ENCODE measurements around the gene COL18A1. TPM values are rescaled to one million over a fixed set of nuclear protein-coding genes. Genes with fewer than 3 reads are reported as not detected.

COL18A1 gene
- polyA plus RNA-seq, 3 donors: 0.80 to 4.1 (median 1.1) TPM

- Mint-ChIP-seq H3K27me3 (ENCODE audit: low read depth in 3 of 3) (peaks cover 13 to 35% (median 16%) of the 10 kb centered on the region in 3 donors), H3K4me3 (no peak overlapping the region), H3K9me3 (peaks cover 0 to 3% (median 0%) of the 10 kb centered on the region in 7 donors), H3K36me3 (no peaks in the 10 kb centered on the region), H3K4me1 (peaks cover 8% of the 10 kb centered on the region), H3K27ac (no peak overlapping the region)
- no peaks in the 10 kb centered on the region for H4K20me1 ChIP-seq (ENCODE audit: insufficient read depth, low read length)
- no peak overlapping the region for H3K27ac ChIP-seq (ENCODE audit: low read depth in 1 of 2, low read length in 2 of 2)
- H3K36me3 ChIP-seq (replicated peaks in 1 of 2; ENCODE audit: control insufficient read depth in 1 of 2, insufficient read depth in 2 of 2, low read length in 2 of 2): no peaks in the 10 kb centered on the region
- TF ChIP-seq, protein P1, sequence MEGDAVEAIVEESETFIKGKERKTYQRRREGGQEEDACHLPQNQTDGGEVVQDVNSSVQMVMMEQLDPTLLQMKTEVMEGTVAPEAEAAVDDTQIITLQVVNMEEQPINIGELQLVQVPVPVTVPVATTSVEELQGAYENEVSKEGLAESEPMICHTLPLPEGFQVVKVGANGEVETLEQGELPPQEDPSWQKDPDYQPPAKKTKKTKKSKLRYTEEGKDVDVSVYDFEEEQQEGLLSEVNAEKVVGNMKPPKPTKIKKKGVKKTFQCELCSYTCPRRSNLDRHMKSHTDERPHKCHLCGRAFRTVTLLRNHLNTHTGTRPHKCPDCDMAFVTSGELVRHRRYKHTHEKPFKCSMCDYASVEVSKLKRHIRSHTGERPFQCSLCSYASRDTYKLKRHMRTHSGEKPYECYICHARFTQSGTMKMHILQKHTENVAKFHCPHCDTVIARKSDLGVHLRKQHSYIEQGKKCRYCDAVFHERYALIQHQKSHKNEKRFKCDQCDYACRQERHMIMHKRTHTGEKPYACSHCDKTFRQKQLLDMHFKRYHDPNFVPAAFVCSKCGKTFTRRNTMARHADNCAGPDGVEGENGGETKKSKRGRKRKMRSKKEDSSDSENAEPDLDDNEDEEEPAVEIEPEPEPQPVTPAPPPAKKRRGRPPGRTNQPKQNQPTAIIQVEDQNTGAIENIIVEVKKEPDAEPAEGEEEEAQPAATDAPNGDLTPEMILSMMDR (IDR thresholded peaks at IDR 0.05): no peak
- no peak overlapping the region for H3K9ac ChIP-seq (ENCODE audit: insufficient read depth, low read length, poor library complexity, severe bottlenecking)
- WGBS (ENCODE audit: insufficient coverage): 94% methylated on average over 24 of the region's 26 CpGs
- H3K4me2 ChIP-seq (replicated peaks; ENCODE audit: extremely low read depth, low read length, poor library complexity, severe bottlenecking): no peak overlapping the region
- no peaks in the 10 kb centered on the region for H3K9me3 ChIP-seq (replicated peaks in 1 of 2; ENCODE audit: control insufficient read depth in 1 of 2, insufficient read depth in 1 of 2, low read length in 2 of 2)
- no peak overlapping the region for H2AFZ ChIP-seq (ENCODE audit: insufficient read depth, low read depth, low read length, poor library complexity, severe bottlenecking)
- DNase-seq: no peak
- peaks cover 6% of the 10 kb centered on the region for H3K79me2 ChIP-seq (ENCODE audit: insufficient read depth, low read length)
- intact Hi-C loops (cut with micrococcal nuclease): loop anchor here (2.0 to 10.0 kb wide), 4 partner anchors 34 to 259 kb away; partner anchors contain the start of gene PCBP3 (in 1 of the 2)
- peaks cover 7 to 10% of the 10 kb centered on the region in 2 donors for H3K27me3 ChIP-seq (ENCODE audit: control insufficient read depth in 2 of 2, insufficient read depth in 2 of 2, low read length in 2 of 2)
- no peak overlapping the region for H3K4me3 ChIP-seq (replicated peaks in 1 of 3; ENCODE audit: low read depth in 2 of 3, low read length in 3 of 3)
- peaks cover 7 to 9% of the 10 kb centered on the region in 2 donors for H3K4me1 ChIP-seq (ENCODE audit: control insufficient read depth in 1 of 2, insufficient read depth in 2 of 2, low read length in 2 of 2)
Measured at GRCh38 chr21:45558044-45558721, 153.2 kb downstream of the COL18A1 start.

DNA sequence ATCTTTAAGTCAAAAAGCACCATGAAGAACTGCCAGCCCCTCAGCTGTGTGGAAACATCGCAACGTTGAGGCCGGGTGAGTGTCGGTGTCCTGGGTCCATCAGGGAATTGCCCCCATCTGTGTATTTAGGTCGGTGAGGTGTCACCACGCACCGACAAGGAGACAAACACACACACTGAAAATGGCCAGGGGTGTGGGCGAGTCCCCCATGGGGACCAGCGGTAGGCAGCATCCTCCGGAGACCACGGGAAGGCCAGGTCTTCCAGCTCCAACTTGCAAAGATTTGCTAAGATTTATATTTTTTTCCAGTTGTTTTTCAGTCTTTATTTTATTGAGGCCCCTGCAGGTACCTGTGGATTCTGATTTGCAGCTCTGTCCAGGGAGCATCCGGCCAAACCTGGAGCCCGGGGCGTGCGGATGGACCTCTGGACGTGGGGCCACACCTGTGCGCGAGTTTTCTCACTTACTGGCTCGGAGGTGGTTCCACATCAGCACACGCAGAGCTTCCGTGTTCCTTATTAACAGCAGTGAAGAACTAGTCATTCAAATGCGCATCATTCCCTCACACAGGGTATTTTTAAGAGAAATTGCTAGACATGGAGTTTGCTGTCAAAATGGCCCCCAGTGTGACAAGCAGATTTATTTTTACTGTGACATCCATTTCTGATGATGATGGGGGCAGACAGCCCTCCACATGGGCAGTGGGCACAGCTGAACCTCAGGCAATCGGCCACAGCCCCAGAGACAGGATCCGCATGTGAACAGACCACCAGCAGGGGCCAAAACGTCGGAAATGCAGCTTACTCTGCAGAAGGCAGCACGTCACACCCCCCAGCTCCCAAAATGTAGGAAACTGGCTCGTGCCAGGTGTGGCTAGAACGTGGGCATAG, 154.5 kb downstream of the COL18A1 start:
- H3K4me1 Mint-ChIP-seq: peaks cover 5% of the 10 kb centered on the region
- Histone ChIP-seq H3K4me3 (replicated peaks in 1 of 3; ENCODE audit: low read depth in 2 of 3, low read length in 3 of 3) (no peak overlapping the region), H2AFZ (ENCODE audit: insufficient read depth, low read depth, low read length, poor library complexity, severe bottlenecking) (no peak overlapping the region), H3K4me1 (ENCODE audit: control insufficient read depth in 1 of 2, insufficient read depth in 2 of 2, low read length in 2 of 2) (peaks cover 5 to 7% of the 10 kb centered on the region in 2 donors), H3K27ac (ENCODE audit: low read depth in 1 of 2, low read length in 2 of 2) (no peak overlapping the region), H4K20me1 (ENCODE audit: insufficient read depth, low read length) (no peaks in the 10 kb centered on the region), H3K79me2 (ENCODE audit: insufficient read depth, low read length) (peaks cover 3% of the 10 kb centered on the region), H3K27me3 (ENCODE audit: control insufficient read depth in 2 of 2, insufficient read depth in 2 of 2, low read length in 2 of 2) (peaks cover 7 to 16% of the 10 kb centered on the region in 2 donors), H3K9me3 (replicated peaks in 1 of 2; ENCODE audit: control insufficient read depth in 1 of 2, insufficient read depth in 1 of 2, low read length in 2 of 2) (no peaks in the 10 kb centered on the region), H3K9ac (ENCODE audit: insufficient read depth, low read length, poor library complexity, severe bottlenecking) (no peak overlapping the region), H3K36me3 (replicated peaks in 1 of 2; ENCODE audit: control insufficient read depth in 1 of 2, insufficient read depth in 2 of 2, low read length in 2 of 2) (no peaks in the 10 kb centered on the region), H3K4me2 (replicated peaks; ENCODE audit: extremely low read depth, low read length, poor library complexity, severe bottlenecking) (no peak overlapping the region)
- intact Hi-C loops (cut with micrococcal nuclease): loop anchor here (2.0 to 10.0 kb wide), 4 partner anchors 33 to 258 kb away; partner anchors contain the start of gene PCBP3 (in 1 of the 2)
- TF ChIP-seq, protein P1 (IDR thresholded peaks at IDR 0.05): no peak
- H3K9me3 Mint-ChIP-seq: peaks cover 0 to 3% (median 0%) of the 10 kb centered on the region in 7 donors
- no peak overlapping the region for H3K4me3 Mint-ChIP-seq
- no peaks in the 10 kb centered on the region for H3K36me3 Mint-ChIP-seq
- H3K27me3 Mint-ChIP-seq (ENCODE audit: low read depth in 3 of 3): peaks cover 17 to 46% (median 20%) of the 10 kb centered on the region in 3 donors
- WGBS (ENCODE audit: insufficient coverage): 91% methylated on average over 21 of the region's 29 CpGs
- no peak overlapping the region for H3K27ac Mint-ChIP-seq
- no peak for DNase-seq

All from CD14-positive monocyte (primary cell).